DMS 273 treated with DMSO at 0.1 percent for 48 hours (cell line): Measurements from ENCODE around the gene MIDN.
"Not testable (repeated sequence)": the region's sequence is repeated elsewhere in the genome, so short reads cannot be mapped to it uniquely, and the experiment has no call there.

ENCODE experiments used
- DNase-seq: peaks from one replicate; lab custom pipeline; 2025; lab: John Stamatoyannopoulos, UW

Gene MIDN

DNA sequence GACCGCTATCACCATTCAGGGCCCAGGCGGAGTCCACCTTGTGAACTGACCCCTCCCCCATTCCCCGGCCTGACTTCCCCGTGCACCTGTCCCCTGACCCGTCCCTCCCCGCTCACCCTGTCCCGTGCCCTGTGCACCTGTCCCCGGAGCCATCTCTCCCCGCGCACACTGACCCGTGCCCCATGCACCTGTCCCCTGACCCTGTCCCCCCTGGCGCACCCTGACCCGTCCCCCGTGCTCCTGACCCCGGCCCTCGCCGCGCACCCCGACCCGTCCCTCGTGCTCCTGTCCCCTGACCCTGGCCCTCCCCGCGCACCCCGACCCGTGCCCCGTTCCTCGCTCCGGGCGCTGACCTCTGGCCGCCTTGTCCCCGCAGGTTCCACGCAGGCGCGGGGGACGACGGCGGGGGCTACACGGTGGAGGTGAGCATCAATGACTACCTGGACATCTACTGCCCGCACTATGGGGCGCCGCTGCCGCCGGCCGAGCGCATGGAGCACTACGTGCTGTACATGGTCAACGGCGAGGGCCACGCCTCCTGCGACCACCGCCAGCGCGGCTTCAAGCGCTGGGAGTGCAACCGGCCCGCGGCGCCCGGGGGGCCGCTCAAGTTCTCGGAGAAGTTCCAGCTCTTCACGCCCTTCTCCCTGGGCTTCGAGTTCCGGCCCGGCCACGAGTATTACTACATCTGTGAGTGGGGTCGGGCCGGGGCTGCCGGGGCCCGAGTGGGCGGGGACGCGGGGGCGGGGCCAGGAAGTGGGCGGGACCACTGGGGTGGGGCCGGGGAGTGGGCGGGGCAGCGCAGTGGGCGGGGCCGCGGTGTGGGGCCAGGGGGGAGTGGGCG is 47.0 kb downstream of the MIDN start:
- no peak for DNase-seq

DNA sequence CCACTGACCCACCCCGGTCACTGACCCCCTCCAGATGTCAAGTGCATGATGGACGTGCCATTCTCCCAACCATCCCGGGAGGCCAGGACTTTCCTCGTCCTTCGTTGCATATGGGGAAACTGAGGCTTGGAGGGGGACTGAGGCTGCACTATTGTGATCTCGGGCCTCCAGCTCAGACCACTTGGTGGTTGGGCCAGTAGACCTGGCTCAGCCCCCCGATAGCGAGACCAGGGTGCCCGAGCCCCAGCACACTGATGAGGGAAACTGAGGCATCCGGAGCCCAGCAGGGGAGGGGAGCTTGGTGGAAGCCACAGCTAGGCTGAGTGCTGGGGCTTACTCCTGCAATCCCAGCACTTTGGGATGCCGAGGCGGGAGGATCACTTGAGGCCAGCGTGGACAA is 47.7 kb downstream of the MIDN start:
- DNase-seq = no peak

DNA sequence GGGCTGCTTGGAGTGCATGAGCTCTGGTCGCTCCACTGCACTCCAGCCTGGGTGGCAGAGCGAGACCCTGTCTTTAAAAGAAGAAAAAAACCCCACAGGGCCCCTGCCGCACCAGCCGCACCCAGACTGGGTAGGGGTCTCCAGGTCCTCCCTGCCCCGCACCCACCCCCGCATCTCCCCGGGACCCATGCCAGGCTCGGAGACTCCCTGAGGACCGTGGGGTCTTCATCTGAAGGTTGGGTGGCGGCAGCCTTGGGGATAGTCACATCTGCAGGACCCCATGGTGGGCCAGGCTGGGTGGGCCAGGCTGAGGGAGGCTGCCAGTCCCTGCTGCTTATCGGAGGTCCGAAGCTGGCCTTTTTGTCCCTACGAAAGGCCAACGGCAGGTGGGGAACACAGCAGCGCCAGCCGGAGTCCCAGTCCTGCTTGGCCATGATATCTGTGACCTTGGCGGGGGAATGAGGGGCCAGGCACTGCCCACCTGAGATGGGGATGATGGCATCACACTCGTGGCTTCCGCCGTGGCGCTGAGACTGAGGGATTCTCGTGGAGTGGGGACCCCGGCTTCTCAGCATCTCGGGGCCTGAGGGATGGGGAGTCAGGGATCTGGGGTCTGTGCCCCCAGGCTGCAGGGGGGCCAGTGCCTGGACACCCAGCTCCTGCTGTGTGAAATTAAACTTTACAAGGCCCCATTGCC is 48.3 kb downstream of the MIDN start:
- DNase-seq = no peak

DNA sequence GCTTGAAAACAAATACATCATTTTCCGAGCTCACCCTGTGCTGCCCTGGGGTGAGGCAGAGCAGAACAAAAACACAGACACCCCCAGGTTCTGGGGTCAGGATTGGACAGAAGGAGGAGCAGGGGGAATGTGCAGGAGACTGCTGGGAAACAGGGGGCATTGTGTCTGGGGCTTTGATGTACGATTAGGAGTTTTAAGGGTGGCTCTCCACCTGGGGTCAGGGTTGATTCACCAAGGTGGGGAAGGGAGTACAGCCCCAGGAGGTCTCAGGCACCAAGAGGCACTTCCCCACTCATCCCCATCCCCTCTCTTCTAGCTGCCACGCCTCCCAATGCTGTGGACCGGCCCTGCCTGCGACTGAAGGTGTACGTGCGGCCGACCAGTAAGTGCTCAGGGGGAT is 49.9 kb downstream of the MIDN start:
- no peak for DNase-seq

DNA sequence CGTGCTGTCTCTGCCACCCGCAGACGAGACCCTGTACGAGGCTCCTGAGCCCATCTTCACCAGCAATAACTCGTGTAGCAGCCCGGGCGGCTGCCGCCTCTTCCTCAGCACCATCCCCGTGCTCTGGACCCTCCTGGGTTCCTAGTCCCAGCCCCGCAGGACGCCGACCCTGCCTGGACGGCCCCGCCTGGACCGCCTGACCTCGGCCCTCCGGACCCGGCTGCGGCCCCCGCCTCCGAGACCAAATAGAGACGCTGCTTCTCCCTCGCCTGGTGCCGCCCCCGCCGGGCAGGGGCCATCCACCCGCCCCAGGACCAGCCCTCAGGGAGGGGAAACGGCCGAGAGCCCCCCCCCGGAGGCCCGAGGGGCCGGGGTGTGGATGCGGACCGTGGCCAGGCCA is 51.4 kb downstream of the MIDN start:
- no peak for DNase-seq

DNA sequence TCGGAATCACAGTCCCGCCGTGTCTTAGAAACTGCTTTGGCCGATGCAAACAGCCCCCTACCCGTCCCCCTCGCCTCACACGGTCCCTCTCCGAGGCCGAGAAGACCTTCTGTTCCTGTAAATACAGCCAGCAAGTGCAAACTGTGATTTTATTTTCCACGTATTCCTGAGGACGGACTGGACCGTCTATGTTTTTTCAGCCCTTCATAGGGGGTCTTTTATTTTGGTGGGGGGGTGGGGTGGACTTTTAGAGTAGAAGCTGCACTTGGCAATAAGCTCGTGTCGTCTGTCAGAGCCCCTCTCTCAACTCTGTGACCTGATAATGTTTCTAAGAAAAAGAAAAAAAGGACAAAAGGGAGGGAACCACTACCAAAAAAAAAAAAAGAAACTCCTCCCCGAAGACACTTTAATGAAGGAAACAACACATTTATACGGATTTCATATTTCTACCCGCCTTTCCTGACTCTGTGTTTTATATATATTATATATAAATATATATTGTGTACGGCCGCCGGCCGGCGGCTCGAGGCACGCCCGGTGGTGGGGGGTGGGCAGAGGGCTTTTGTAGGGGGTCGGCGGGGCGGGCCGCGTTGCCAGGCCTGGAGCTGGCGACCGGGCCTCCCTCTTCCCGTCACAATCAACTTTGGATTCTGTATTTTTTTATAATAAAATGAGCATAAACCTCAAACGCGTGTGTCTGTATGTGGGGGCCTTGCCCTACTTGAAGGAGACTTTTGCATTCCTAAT is 52.5 kb downstream of the MIDN start:
- DNase-seq = no peak

DNA sequence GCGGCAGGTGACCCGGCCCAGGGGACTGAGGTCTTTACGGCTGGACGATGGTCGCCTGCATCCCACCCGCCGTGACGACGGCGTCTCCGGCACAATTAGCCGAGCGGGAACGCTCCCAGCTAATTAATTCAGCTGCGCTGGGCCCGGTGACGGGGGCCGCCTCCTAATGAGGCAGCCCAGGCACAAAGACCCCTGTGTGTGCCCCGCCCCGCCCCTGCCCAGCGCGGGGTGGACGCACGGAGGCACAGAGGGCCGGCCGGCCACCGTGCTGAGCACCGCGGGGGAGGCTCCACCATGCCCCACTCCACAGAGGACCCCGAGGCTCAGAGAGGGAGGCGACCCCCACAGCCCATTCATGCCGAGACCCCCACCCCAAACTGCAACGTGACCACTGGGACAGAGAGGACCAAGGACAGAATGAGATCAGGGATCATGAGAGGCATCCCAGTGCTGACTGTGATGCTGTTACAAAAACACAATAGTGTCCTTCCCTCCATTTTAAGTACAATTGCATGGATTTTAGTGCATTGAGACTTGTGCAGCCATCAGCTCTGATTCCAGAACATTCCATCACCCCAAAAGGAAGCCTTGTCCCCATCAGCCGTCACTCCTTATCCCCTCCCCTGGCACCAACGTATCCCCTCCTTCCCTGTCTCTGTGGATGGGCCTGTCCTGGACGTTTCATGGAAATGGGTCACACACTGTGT is 54.3 kb downstream of the MIDN start:
- no peak for DNase-seq

DNA sequence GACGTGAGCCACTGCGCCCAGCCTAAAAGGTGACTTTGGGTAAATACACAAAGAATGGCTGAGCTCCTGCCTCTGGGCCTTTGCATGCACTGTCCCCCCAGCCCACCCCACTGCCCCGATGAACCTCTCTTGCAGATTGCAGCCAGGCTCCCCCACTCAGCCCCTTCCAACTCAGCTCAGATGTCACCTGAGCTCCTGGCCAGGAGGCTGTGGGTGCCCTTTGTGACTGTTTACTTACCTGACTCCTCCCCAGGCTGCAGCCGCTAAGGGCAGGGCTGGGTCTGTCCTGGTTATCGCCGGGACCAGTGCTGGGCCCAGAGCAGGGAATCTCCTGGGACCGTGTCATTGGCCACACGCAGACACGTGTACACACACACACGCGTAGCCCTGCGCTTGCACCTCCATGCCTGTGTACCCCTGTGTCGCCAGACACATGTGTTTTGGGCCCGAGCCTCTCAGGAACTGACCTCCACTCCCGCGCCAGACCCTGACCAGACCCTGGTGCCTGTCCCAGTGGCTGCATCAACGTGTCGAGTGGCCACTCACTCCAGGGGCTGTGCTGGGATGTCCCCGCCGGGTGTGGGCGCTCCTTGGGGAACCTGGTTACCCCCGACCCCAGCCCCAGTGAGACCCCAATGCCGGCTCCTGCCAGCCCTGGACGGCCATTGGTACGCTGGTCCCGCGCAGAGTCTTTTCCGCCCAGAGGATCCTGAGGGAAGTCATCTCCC is 56.0 kb downstream of the MIDN start:
- DNase-seq = no peak

DNA sequence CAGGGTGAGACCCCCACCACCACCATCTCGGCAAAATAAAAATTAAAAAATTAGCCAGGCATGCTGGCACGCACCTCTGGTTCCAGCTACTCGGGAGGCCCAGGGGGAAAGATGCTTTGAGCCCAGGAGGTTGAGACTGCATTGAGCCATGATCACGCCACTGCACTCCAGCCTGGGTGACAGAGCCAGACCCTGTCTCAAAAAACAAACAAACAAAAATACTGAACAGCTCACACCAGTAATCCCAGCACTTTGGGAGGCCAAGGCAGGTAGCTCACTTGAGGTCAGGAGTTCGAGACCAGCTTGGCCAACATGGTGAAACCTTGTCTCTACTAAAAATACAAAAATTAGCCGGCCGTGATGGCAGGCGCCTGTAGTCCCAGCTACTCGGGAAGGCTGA is 57.0 kb downstream of the MIDN start:
- not testable (repeated sequence) for DNase-seq

DNA sequence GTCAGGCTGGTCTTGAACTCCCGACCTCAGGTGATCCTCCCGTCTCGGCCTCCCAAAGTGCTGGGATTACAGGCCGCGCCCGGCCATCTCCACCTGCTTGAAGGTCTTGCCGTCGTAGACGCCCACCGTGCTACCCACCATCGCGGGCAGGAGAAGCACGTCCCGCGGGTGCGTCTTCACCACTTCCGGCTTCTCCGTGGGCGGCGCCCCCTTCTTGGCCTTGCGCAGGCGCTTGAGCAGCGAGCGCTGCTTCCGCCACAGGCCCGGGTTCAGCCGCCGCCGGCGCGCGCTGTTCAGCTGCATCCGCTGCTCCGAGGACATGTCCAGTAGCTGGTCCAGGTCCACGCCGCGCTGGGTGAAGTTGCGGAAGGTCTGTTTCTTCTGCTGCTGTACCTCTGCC is 58.9 kb downstream of the MIDN start:
- no peak for DNase-seq

DNA sequence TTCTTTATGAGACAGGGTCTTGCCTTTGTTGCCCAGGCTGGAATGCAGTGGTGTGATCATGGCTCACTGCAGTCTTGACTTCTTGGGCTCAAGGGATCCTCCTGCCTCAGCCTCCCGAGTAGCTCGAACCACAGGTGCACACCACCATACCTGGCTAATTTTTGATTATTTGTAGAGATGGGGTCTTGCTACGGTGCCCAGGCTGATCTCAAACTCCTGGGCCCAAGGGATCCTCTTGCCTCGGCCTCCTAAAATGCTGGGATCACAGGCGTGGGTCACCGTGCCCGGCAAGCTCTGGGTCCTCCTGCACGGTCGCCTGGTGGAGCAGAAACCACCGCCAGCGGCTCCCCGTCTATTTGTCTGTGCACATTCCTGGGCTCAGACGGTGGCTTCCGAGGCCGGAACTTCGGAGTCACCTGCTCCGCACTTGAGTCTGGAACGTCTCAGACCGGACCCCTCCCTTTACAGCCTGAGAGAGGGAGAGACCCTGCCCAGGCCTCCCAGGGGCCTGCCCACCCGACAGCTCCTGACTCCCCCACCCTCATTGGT is 59.4 kb downstream of the MIDN start:
- no peak for DNase-seq

DNA sequence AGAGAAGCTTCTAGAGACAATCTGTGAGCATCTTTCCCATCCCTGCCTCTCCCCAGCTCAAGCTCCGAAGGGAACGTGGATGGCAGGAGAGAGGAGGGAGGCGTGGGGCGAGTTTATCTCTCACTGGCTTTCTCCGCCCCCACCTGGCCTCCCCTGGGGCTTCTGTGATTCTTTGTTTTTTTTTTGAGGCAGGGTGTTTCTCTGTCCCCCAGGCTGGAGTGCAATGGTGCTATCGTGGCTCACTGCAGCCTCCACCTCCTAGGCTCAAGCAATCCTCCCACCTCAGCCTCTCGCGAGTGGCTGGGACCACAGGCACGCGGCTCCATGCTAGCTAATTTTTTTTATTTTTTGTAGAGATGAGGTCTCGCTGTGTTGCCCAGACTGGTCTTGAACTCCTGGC is 60.3 kb downstream of the MIDN start:
- DNase-seq = no peak
